Naive thymus-derived CD8-positive, alpha-beta T cell (primary cell): ENCODE data around the gene DICER1. TPM values are rescaled to one million over a fixed set of nuclear protein-coding genes. Genes with fewer than 3 reads are reported as not detected.

ENCODE experiments used
- ATAC-seq, 2 donors: fragments of 150-1000 bp; cut with Tn5 transposase in 1 of 2; sonication (Bioruptor Pico), chemical (Tn5 transposase) in 1 of 2; 1 replicate in 1 of 2; 2 replicates in 1 of 2; pipeline ENCODE4 v1.10.0; 2021; ENCODE audit warnings: mild to moderate bottlenecking in 2 of 2, moderate library complexity in 2 of 2
- POLR2A ChIA-PET: fragments of 350-600 bp; sonication (Branson Sonifier 250); formaldehyde crosslinking; loops from one replicate; lab custom pipeline; 2021; ENCODE audit warnings: antibody characterized with exemption; lab: Charles Lee
- DNase-seq, 10 donors: peaks; one replicate each; pipeline versions ENCODE4 v3.0.0 to v3.0.0-alpha.2; 2020 to 2022
- H3K27ac Mint-ChIP-seq, 10 donors: one replicate each; pipeline ENCODE4 v1.8.0; 2020 to 2022; ENCODE audit warnings: mild to moderate bottlenecking in 10 of 10, mixed read lengths in 10 of 10, moderate library complexity in 4 of 10, inconsistent platforms in 1 of 10
- H3K27me3 Mint-ChIP-seq, 5 donors: one replicate each; pipeline ENCODE4 v1.8.0; 2021 to 2022; ENCODE audit warnings: mixed read lengths in 5 of 5
- H3K36me3 Mint-ChIP-seq, 3 donors: one replicate each; pipeline ENCODE4 v1.8.0; 2020 to 2022; ENCODE audit warnings: mixed read lengths in 3 of 3, mild to moderate bottlenecking in 2 of 3, inconsistent platforms in 1 of 3
- H3K4me1 Mint-ChIP-seq, 4 donors: one replicate each; pipeline ENCODE4 v1.8.0; 2021 to 2022; ENCODE audit warnings: mixed read lengths in 4 of 4
- H3K4me3 Mint-ChIP-seq, 10 donors: one replicate each; pipeline ENCODE4 v1.8.0; 2020 to 2022; ENCODE audit warnings: mild to moderate bottlenecking in 10 of 10, mixed read lengths in 10 of 10, moderate library complexity in 6 of 10, inconsistent platforms in 1 of 10
- H3K9me3 Mint-ChIP-seq, 9 donors: one replicate each; pipeline ENCODE4 v1.8.0; 2020 to 2022; ENCODE audit warnings: mixed read lengths in 9 of 9, mild to moderate bottlenecking in 3 of 9, inconsistent platforms in 1 of 9, moderate library complexity in 1 of 9
- polyA plus RNA-seq, 3 donors: library from polyadenylated mRNA; unstranded; fragments of 300-500 nt; fragmentation: Illumina TruSeq; gene quantifications; one replicate each; pipeline ENCODE4 v1.2.3, GENCODE V29; 2021
- total RNA-seq, 8 experiments: library from RNA in 2 of 8; stranded (reverse) in 2 of 8; gene quantifications; one replicate each; pipeline ENCODE4 v1.2.3 and lab custom pipeline; 2021 to 2026

The DICER1 gene
- total and polyA plus RNA-seq, 5 experiments from 2014 or later = 9.4 to 68.2 (median 10.1) TPM

DNA sequence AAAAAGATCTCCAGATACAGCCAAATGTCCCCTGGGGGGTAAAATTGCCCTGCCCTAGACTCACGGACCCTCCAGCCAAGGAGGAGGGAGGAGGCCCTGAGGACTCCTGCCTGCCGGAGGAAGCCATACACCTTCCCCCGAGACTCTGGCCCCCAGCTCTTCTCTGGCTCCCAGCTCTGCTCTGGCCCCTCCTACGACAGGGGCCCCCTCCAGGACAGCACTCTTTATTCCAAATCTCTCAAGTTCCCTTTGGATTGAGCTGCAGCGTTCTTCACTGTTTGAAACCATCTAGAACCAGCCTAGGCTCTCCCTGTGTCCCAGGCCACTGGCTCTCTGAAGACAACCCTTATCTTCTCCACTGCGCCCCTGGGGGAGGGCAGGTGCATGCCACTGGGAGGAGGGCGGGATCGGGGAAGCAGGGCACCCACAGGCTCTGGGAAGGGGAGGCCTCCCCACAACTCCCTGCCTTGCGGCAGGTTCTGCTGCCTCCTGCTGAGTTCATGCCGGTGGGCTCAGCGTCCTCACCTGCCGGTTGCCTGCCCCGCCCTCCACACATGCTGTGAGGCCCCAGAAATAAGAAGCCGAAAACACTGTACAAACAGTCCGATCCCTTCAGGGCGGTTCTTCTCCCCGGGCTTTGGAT is 112.7 kb downstream of the DICER1 start:
- Mint-ChIP-seq H3K4me3 (no peak overlapping the region), H3K9me3 (no peaks in the 10 kb centered on the region), H3K27ac (no peak overlapping the region), H3K4me1 (peaks cover 0 to 2% (median 0%) of the 10 kb centered on the region in 4 donors), H3K27me3 (peaks cover 1 to 51% (median 25%) of the 10 kb centered on the region in 5 donors), H3K36me3 (no peaks in the 10 kb centered on the region)
- no peak for DNase-seq
- POLR2A ChIA-PET = no interaction called here
- no peak for ATAC-seq

DNA sequence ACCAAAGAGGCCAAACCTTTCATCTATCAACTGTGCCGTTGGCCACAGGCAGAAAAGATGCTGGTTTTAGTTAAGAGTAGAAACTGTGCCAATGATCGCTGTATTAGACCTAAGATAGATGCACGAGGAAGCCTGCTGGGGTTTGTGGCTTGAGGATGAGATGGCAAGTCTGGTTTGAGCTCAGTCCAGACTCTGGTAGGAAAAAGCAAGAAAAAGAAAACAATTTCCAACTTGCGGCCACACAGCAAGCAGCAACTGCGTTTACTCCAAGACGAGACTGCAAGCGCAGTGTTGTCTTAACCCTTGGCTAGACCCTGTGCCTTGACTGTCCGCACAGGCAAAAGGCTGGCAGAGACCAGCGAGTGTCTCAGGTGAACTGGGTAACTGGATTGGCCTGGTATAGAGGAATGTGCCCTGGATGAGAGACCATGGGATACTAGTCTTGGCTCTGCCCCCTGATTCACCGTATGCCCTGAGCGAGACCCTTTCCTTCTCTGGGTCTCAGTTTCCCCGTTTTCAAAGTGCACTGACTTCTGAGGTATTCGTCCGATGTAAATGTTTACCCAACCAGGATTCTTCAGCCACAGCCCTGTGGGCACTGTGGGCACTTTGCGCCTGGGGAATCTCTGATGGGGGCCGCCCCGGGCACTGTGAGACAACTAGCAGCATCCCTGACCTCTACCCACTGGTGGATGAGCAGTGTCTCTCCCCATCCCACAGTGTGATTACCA is 113.4 kb downstream of the DICER1 start:
- Mint-ChIP-seq H3K4me3 (no peak overlapping the region), H3K36me3 (no peaks in the 10 kb centered on the region), H3K27me3 (peaks cover 1 to 51% (median 20%) of the 10 kb centered on the region in 5 donors), H3K9me3 (peaks cover 0 to 2% (median 0%) of the 10 kb centered on the region in 9 donors), H3K27ac (no peak overlapping the region), H3K4me1 (no peaks in the 10 kb centered on the region)
- POLR2A ChIA-PET = no interaction called here
- ATAC-seq = no peak
- no peak for DNase-seq

GRCh38 chr14:95043314-95043713 is 114.0 kb downstream of the DICER1 start:
- POLR2A ChIA-PET = no interaction called here
- Mint-ChIP-seq H3K27me3 (peaks cover 1 to 53% (median 19%) of the 10 kb centered on the region in 5 donors), H3K36me3 (no peaks in the 10 kb centered on the region), H3K4me3 (no peak overlapping the region), H3K9me3 (peaks cover 0 to 2% (median 0%) of the 10 kb centered on the region in 9 donors), H3K4me1 (no peaks in the 10 kb centered on the region), H3K27ac (no peak overlapping the region)
- DNase-seq = no peak
- no peak for ATAC-seq

GRCh38 chr14:95041477-95042020 is 115.8 kb downstream of the DICER1 start:
- Mint-ChIP-seq H3K4me1 (no peaks in the 10 kb centered on the region), H3K4me3 (no peak overlapping the region), H3K9me3 (peaks cover 0 to 4% (median 0%) of the 10 kb centered on the region in 9 donors), H3K27ac (no peak overlapping the region), H3K27me3 (peaks cover 0 to 65% (median 27%) of the 10 kb centered on the region in 5 donors), H3K36me3 (no peaks in the 10 kb centered on the region)
- ATAC-seq (no peak), DNase-seq (no peak)
- POLR2A ChIA-PET = no interaction called here

GRCh38 chr14:95040708-95041476 is 116.4 kb downstream of the DICER1 start:
- H3K9me3 Mint-ChIP-seq = peaks cover 0 to 4% (median 0%) of the 10 kb centered on the region in 9 donors
- no peak overlapping the region for H3K4me3 Mint-ChIP-seq
- DNase-seq = no peak
- no peak for ATAC-seq
- H3K4me1 Mint-ChIP-seq = no peaks in the 10 kb centered on the region
- POLR2A ChIA-PET = no interaction called here
- H3K36me3 Mint-ChIP-seq = no peaks in the 10 kb centered on the region
- H3K27me3 Mint-ChIP-seq = peaks cover 0 to 65% (median 27%) of the 10 kb centered on the region in 5 donors
- no peak overlapping the region for H3K27ac Mint-ChIP-seq

DNA sequence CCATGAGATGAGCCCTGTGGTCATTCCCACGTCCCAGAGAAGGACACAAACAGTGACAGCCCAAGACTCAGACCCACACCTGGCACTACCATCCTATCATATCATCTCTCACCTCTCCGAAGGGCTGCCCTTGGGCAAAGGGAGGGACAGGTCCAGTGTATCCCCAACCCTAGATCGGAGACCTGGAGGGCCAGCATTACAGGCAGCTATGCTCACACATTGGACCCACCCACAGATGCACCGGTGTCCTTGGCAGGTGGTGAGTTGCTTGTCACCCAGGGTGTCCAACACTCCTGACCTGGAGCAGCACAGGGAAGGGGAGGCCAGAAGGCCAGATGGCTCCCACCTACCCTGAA is 117.4 kb downstream of the DICER1 start:
- ATAC-seq (no peak), DNase-seq (no peak)
- Mint-ChIP-seq H3K27ac (no peak overlapping the region), H3K4me1 (no peaks in the 10 kb centered on the region), H3K9me3 (peaks cover 0 to 4% (median 0%) of the 10 kb centered on the region in 9 donors), H3K4me3 (no peak overlapping the region), H3K27me3 (peaks cover 4 to 67% (median 32%) of the 10 kb centered on the region in 5 donors), H3K36me3 (no peaks in the 10 kb centered on the region)
- POLR2A ChIA-PET = no interaction called here

DNA sequence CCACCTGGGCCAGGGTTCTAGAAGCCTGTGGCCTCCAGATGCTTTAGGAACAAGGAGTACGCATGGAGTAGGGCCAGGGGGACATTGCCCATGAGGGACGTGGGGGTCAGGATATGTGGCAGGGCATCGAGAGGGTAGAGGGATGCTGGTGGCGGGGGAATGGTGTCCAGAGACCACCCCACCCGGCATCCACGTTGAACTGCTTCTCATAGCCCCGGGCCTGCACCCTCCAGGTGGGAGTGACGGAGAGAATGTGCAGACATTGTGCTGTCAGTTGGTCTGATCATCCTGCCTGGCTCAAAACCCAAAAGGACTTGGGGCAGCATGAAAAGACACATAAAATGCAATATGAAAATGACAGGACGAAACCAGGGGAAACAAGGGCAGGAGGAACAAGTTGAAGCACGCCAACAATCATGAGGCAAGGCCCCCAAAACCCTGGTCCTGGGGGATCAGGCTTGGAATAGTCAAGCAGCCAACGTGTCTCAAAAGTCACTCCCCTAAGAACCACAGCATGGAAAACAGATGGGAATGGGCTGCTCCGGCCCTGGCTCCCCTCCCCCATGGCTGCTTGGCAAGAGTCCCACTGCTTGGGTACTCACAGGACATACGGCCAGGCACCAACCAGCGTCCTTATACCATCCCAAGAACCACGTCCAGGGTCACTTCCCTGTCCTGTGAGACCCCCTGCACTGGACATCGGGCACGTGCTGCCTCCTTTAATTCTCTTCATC is 117.9 kb downstream of the DICER1 start:
- DNase-seq = no peak
- H3K27me3 Mint-ChIP-seq = peaks cover 5 to 64% (median 35%) of the 10 kb centered on the region in 5 donors
- peaks cover 0 to 4% (median 0%) of the 10 kb centered on the region in 9 donors for H3K9me3 Mint-ChIP-seq
- H3K4me1 Mint-ChIP-seq = no peaks in the 10 kb centered on the region
- no peaks in the 10 kb centered on the region for H3K36me3 Mint-ChIP-seq
- no peak for ATAC-seq
- no peak overlapping the region for H3K4me3 Mint-ChIP-seq
- POLR2A ChIA-PET = no interaction called here
- H3K27ac Mint-ChIP-seq = no peak overlapping the region

DNA sequence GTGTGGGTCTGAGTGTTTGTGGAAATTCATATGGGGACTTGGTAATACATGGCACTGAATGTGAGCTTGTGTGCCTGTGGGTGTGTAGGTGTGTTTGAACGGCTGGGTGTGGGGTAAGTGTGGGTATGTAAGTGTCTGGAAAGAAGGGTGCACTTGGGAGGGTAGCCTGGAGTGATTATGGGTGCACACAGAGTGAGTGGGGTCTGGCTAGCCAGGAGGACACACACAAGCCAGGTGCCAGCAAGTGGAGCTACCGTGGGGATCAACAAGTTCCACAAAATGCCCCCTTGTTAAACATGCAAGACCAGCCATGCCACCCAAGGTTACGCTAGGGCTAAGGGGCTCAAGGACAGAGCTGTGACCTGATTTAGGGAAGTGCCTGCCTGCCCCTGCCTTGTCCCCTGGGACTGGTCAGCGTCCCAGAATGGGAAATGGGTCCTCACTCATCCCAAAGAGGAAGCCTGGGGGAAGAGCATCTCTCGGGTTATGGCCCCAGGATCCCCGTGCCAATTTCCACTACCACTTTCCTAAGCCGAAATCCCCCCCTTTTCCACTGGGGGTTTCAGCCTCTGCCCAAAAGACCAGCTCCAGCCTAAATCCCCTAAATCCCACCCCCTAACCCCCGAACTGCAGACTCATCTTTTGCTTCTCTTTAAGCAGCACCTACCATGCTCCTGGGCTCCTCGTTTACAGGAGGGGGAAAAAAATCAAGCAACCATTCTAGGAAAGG is 118.6 kb downstream of the DICER1 start:
- POLR2A ChIA-PET = no interaction called here

GRCh38 chr14:95037273-95037672 is 120.1 kb downstream of the DICER1 start:
- DNase-seq (peak in 1 of 10 donors; percentile 50), ATAC-seq (no peak)
- POLR2A ChIA-PET = no interaction called here
- no peak overlapping the region for H3K27ac Mint-ChIP-seq
- no peak overlapping the region for H3K4me3 Mint-ChIP-seq
- H3K27me3 Mint-ChIP-seq = peaks cover 5 to 56% (median 30%) of the 10 kb centered on the region in 5 donors
- no peaks in the 10 kb centered on the region for H3K36me3 Mint-ChIP-seq
- H3K4me1 Mint-ChIP-seq = no peaks in the 10 kb centered on the region
- peaks cover 0 to 22% (median 6%) of the 10 kb centered on the region in 9 donors for H3K9me3 Mint-ChIP-seq

More for the DNA sequence above, 118.6 kb downstream of the DICER1 start:
- ATAC-seq = no peak
- DNase-seq = no peak
- Mint-ChIP-seq H3K27me3 (peaks cover 6 to 58% (median 31%) of the 10 kb centered on the region in 5 donors), H3K36me3 (no peaks in the 10 kb centered on the region), H3K9me3 (peaks cover 0 to 8% (median 0%) of the 10 kb centered on the region in 9 donors), H3K4me1 (no peaks in the 10 kb centered on the region), H3K27ac (no peak overlapping the region), H3K4me3 (no peak overlapping the region)
